Measurements from ENCODE around the gene L2HGDH.

- TF ChIP-seq ZNF416 (CRISPR knock-in tag; IDR thresholded peaks at IDR 0.05) (no peak), CTCF (IDR thresholded peaks at IDR 0.05) (no peak), ZNF425 (CRISPR knock-in tag; conservative IDR thresholded peaks at IDR 0.05) (no peak), ZNF281 (CRISPR knock-in tag; IDR thresholded peaks at IDR 0.05) (no peak), MXD4 (CRISPR knock-in tag; IDR thresholded peaks at IDR 0.05; ENCODE audit: borderline replicate concordance) (no peak), SOX15 (CRISPR knock-in tag; IDR thresholded peaks at IDR 0.05) (no peak), ARID4B (CRISPR knock-in tag; IDR thresholded peaks at IDR 0.05; ENCODE audit: borderline replicate concordance) (no peak), ATF3 (CRISPR knock-in tag; conservative IDR thresholded peaks at IDR 0.05) (no peak)
Measured at GRCh38 chr14:50285861-50286260, 26.2 kb downstream of the L2HGDH start.

All from WTC11 (cell line).